Measurements from ENCODE around the gene VWA8. TPM values are rescaled to one million over a fixed set of nuclear protein-coding genes. Genes with fewer than 3 reads are reported as not detected.
"Not testable (repeated sequence)": the region's sequence is repeated elsewhere in the genome, so short reads cannot be mapped to it uniquely, and the experiment has no call there.

VWA8 gene
- total RNA-seq, 1 donor from 2014 or later: 12.2 TPM

DNA sequence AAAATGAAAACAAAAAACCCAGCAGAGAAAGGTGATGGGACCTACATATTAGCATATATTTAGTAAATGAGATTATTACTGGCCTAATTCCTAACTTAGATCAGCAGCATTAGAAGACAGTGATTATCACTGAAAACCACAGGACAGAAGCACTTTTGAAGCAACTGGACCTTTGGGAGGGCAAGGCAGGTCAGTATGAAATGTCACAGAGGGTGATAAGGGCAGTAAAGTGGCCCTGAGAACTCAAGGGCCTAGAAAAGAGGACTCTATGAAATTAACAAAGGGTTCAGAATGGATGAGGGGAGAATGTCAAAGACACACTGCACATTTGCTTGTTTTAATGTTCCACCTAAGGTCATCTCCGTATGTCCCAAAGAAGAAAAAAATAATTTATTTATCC lies 148.7 kb downstream of the VWA8 start:
- peaks cover 18% of the 10 kb centered on the region for H3K9me3 Mint-ChIP-seq (ENCODE audit: low read depth)
- no peak for DNase-seq (ENCODE audit: low spot score)
- H3K4me1 Mint-ChIP-seq (ENCODE audit: low read depth): peaks cover 7% of the 10 kb centered on the region
- H3K4me3 Mint-ChIP-seq (ENCODE audit: unreplicated experiment): no peak overlapping the region
- TF ChIP-seq, protein P1, sequence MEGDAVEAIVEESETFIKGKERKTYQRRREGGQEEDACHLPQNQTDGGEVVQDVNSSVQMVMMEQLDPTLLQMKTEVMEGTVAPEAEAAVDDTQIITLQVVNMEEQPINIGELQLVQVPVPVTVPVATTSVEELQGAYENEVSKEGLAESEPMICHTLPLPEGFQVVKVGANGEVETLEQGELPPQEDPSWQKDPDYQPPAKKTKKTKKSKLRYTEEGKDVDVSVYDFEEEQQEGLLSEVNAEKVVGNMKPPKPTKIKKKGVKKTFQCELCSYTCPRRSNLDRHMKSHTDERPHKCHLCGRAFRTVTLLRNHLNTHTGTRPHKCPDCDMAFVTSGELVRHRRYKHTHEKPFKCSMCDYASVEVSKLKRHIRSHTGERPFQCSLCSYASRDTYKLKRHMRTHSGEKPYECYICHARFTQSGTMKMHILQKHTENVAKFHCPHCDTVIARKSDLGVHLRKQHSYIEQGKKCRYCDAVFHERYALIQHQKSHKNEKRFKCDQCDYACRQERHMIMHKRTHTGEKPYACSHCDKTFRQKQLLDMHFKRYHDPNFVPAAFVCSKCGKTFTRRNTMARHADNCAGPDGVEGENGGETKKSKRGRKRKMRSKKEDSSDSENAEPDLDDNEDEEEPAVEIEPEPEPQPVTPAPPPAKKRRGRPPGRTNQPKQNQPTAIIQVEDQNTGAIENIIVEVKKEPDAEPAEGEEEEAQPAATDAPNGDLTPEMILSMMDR (IDR thresholded peaks at IDR 0.05): no peak
- H3K27ac Mint-ChIP-seq (ENCODE audit: unreplicated experiment): no peak overlapping the region
- peaks cover 33% of the 10 kb centered on the region for H3K36me3 Mint-ChIP-seq (ENCODE audit: low read depth)
- H3K27me3 Mint-ChIP-seq (ENCODE audit: low read depth): no peaks in the 10 kb centered on the region

DNA sequence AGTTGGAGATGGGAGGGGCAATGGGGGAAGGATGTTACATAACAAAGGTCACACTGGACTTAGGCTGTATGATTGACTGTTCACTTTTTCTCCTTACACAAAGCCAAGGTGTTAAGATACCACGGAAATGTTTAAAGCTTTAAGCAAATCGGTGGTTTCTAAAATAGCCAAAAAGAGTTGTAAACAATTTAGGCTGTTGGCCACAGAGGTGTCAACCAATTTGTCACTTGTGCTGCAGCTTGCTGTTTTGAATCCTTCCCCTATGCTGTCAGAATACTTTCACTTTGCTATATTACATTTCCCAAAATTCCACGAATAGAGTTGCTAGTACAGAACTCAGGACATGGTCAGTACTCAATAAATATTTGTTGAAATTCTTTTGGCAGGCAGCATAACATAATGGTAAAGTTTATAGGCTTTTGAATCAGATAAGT lies 149.3 kb downstream of the VWA8 start:
- no peak for DNase-seq (ENCODE audit: low spot score)
- TF ChIP-seq, protein P1 (IDR thresholded peaks at IDR 0.05): no peak
- Mint-ChIP-seq H3K4me1 (ENCODE audit: low read depth) (peaks cover 7% of the 10 kb centered on the region), H3K27me3 (ENCODE audit: low read depth) (no peaks in the 10 kb centered on the region), H3K27ac (ENCODE audit: unreplicated experiment) (no peak overlapping the region), H3K9me3 (ENCODE audit: low read depth) (peaks cover 18% of the 10 kb centered on the region), H3K36me3 (ENCODE audit: low read depth) (peaks cover 35% of the 10 kb centered on the region), H3K4me3 (ENCODE audit: unreplicated experiment) (no peak overlapping the region)

DNA sequence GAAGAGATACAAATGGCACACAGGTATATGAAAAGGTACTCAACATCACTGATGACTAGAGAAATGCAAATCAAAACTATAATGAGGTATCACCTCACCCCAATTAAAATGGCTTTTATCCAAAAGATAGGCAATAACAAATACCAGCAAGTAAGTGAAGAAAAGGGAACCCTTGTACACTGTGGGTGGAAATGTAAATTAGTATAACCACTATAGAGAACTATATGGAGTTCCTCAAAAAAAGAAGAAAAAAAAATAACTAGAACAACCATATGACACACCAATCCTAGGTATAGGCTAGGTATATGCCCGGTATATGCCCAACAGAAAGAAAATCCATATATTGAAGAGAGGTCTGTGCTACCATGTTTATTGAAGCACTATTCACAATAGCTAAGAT lies 150.9 kb downstream of the VWA8 start:
- DNase-seq (ENCODE audit: low spot score): no peak
- TF ChIP-seq, protein P1 (IDR thresholded peaks at IDR 0.05): no peak
- H3K27me3 Mint-ChIP-seq (ENCODE audit: low read depth): no peaks in the 10 kb centered on the region

DNA sequence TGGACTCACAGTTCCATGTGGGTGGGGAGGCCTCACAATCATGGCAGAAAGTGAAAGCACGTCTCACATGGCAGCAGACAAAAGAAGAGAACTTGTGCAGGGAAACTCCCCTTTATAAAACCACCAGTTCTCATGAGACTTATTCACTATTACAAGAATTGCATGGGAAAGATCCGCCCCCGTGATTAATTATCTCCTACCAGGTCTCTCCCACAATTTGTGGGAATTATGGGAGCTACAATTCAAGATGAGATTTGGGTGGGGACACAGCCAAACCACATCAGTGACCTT lies 157.5 kb downstream of the VWA8 start:
- peaks cover 31% of the 10 kb centered on the region for H3K36me3 Mint-ChIP-seq (ENCODE audit: low read depth)
- H3K4me3 Mint-ChIP-seq (ENCODE audit: unreplicated experiment); H3K27ac Mint-ChIP-seq (ENCODE audit: unreplicated experiment); H3K27me3 Mint-ChIP-seq (ENCODE audit: low read depth); H3K4me1 Mint-ChIP-seq (ENCODE audit: low read depth); DNase-seq (ENCODE audit: low spot score): not testable (repeated sequence)
- H3K9me3 Mint-ChIP-seq (ENCODE audit: low read depth): peaks cover 30% of the 10 kb centered on the region

More for the DNA sequence above, 150.9 kb downstream of the VWA8 start:
- H3K9me3 Mint-ChIP-seq (ENCODE audit: low read depth): peaks cover 10% of the 10 kb centered on the region
- peaks cover 29% of the 10 kb centered on the region for H3K36me3 Mint-ChIP-seq (ENCODE audit: low read depth)
- no peak overlapping the region for H3K4me3 Mint-ChIP-seq (ENCODE audit: unreplicated experiment)
- no peak overlapping the region for H3K27ac Mint-ChIP-seq (ENCODE audit: unreplicated experiment)
- peaks cover 7% of the 10 kb centered on the region for H3K4me1 Mint-ChIP-seq (ENCODE audit: low read depth)

DNA sequence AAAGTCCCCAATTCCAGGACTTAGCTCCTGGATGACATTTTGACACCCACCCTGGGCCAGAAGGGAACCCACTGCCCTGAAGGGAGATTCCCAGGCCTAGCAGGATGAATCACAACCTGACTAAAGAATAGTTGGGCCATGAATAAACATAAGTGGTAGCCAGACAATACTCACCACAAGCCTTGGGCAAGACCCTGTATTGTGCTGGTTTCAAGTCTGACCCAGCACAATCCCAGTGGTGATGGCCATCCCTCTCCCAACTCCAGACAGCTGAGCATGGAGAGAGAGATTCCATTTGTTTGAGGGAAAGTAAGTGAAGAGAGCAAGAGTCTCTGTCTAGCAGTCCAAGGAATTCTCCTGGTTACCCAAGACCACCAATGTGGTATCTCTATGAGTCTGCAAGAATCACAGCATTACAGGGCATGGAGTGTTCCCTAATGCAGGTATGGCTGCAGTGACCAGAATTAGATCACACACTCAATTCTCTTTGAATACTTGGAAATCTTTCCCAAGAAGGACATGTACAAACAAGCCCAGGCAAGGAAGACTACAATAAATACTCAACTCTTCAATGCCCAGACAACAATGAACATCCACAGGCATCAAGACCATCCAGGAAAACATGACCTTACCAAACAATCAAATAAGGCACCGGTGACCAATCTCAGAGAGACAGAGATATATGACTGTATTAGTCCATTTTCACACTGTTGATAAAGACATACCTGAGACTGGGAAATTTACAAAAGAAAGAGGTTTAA lies 158.0 kb downstream of the VWA8 start:
- H3K4me1 Mint-ChIP-seq (ENCODE audit: low read depth): no peaks in the 10 kb centered on the region
- no peak for DNase-seq (ENCODE audit: low spot score)
- TF ChIP-seq, protein P1 (IDR thresholded peaks at IDR 0.05): no peak
- no peak overlapping the region for H3K27ac Mint-ChIP-seq (ENCODE audit: unreplicated experiment)
- peaks cover 34% of the 10 kb centered on the region for H3K9me3 Mint-ChIP-seq (ENCODE audit: low read depth)
- no peak overlapping the region for H3K4me3 Mint-ChIP-seq (ENCODE audit: unreplicated experiment)
- no peaks in the 10 kb centered on the region for H3K27me3 Mint-ChIP-seq (ENCODE audit: low read depth)
- peaks cover 29% of the 10 kb centered on the region for H3K36me3 Mint-ChIP-seq (ENCODE audit: low read depth)
